ENCODE measurements around the gene TMEM114. TPM values are rescaled to one million over a fixed set of nuclear protein-coding genes. Genes with fewer than 3 reads are reported as not detected.
A peak's percentile ranks its signal among the peaks of the same experiment; 100 is the strongest.
"Not testable (repeated sequence)": the region's sequence is repeated elsewhere in the genome, so short reads cannot be mapped to it uniquely, and the experiment has no call there.

Gene TMEM114
- total RNA-seq, 4 donors from 2014 or later: not detected

GRCh38 chr16:8571061-8571596 lies 19.2 kb downstream of the TMEM114 start:
- H3K9me3 ChIP-seq: no peaks in the 10 kb centered on the region
- no peak for DNase-seq
- WGBS, 2 donors: 16 to 17% methylated on average over 6 of the region's 6 CpGs
- H3K27me3 ChIP-seq: peaks cover 0 to 62% (median 0%) of the 10 kb centered on the region in 4 donors
- no peak for TF ChIP-seq CTCF (IDR thresholded peaks at IDR 0.05)
- no peak for TF ChIP-seq POLR2A (IDR thresholded peaks at IDR 0.05)
- intact Hi-C loops (cut with DNase I): no loop called here
- no peak overlapping the region for H3K4me3 ChIP-seq
- peaks cover 0 to 15% (median 0%) of the 10 kb centered on the region in 3 donors for H3K4me1 ChIP-seq
- no peaks in the 10 kb centered on the region for H3K36me3 ChIP-seq
- no peak overlapping the region for H3K27ac ChIP-seq

DNA sequence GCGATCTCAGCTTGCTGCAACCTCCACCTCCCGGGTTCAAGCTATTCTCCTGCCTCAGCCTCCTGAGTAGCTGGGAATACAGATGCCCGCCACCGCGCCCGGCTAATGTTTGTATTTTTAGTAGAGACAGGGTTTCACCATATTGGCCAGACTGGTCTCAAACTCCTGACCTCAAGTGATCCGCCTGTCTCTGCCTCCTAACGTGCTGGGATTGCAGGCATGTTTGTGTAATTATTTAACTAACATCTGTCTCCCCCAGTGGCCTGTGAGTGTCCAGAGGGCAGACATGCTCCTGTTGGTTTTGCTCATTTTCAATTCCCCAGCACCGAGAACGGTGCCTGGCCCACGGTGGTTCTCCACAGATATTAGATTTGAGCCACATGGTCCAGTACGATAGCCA lies 19.9 kb downstream of the TMEM114 start:
- H3K4me3 ChIP-seq; H3K9me3 ChIP-seq; DNase-seq; intact Hi-C loops (cut with DNase I); H3K27ac ChIP-seq; H3K36me3 ChIP-seq: not testable (repeated sequence)
- 58 to 73% methylated on average over 10 to 12 of the region's 12 CpGs for WGBS, 2 donors
- peaks cover 0 to 57% (median 0%) of the 10 kb centered on the region in 4 donors for H3K27me3 ChIP-seq
- peaks cover 0 to 15% (median 0%) of the 10 kb centered on the region in 3 donors for H3K4me1 ChIP-seq

- Histone ChIP-seq H3K4me3 (no peak overlapping the region), H3K27me3 (peaks cover 0 to 51% (median 0%) of the 10 kb centered on the region in 4 donors), H3K9me3 (no peaks in the 10 kb centered on the region), H3K36me3 (no peaks in the 10 kb centered on the region), H3K4me1 (peaks cover 0 to 15% (median 0%) of the 10 kb centered on the region in 3 donors), H3K27ac (no peak overlapping the region)
- TF ChIP-seq CTCF (IDR thresholded peaks at IDR 0.05): no peak
- no peak for TF ChIP-seq POLR2A (IDR thresholded peaks at IDR 0.05)
- no peak for DNase-seq
- intact Hi-C loops (cut with DNase I): loop anchor here (5.0 kb wide), 2 partner anchors 88 to 313 kb away; partner anchors contain the start of gene LITAFD
- WGBS, 2 donors: 58 to 70% methylated on average over 15 to 30 of the region's 35 CpGs
Measured at GRCh38 chr16:8569650-8570346, 20.5 kb downstream of the TMEM114 start.

DNA sequence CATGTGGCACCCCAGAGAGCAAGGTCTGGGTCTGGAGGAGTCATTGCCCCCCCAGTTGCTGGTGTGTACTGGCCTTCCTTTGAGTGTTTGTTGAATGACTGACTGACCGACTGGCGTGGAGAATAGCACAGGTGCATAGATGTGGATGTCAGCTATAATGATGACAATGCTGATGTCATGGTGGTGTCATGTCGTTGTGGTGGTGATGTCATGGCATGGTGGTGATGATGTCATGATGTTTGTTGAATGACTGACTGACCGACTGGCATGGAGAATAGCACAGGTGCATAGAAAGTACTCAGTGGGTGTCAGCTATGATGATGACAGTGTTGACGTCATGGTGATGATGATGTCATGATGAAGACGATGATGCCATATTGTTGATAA lies 22.1 kb downstream of the TMEM114 start:
- peaks cover 0 to 15% (median 0%) of the 10 kb centered on the region in 3 donors for H3K4me1 ChIP-seq
- H3K9me3 ChIP-seq: no peaks in the 10 kb centered on the region
- no peak overlapping the region for H3K4me3 ChIP-seq
- peaks cover 0 to 42% (median 0%) of the 10 kb centered on the region in 4 donors for H3K27me3 ChIP-seq
- no peak for DNase-seq
- WGBS, 2 donors: 85 to 87% methylated on average over 6 of the region's 6 CpGs
- no peak overlapping the region for H3K27ac ChIP-seq
- no peak for TF ChIP-seq CTCF (IDR thresholded peaks at IDR 0.05)
- no peak for TF ChIP-seq POLR2A (IDR thresholded peaks at IDR 0.05)
- H3K36me3 ChIP-seq: no peaks in the 10 kb centered on the region
- intact Hi-C loops (cut with DNase I): loop anchor here (5.0 kb wide), 2 partner anchors 89 to 314 kb away; partner anchors contain the start of gene LITAFD

DNA sequence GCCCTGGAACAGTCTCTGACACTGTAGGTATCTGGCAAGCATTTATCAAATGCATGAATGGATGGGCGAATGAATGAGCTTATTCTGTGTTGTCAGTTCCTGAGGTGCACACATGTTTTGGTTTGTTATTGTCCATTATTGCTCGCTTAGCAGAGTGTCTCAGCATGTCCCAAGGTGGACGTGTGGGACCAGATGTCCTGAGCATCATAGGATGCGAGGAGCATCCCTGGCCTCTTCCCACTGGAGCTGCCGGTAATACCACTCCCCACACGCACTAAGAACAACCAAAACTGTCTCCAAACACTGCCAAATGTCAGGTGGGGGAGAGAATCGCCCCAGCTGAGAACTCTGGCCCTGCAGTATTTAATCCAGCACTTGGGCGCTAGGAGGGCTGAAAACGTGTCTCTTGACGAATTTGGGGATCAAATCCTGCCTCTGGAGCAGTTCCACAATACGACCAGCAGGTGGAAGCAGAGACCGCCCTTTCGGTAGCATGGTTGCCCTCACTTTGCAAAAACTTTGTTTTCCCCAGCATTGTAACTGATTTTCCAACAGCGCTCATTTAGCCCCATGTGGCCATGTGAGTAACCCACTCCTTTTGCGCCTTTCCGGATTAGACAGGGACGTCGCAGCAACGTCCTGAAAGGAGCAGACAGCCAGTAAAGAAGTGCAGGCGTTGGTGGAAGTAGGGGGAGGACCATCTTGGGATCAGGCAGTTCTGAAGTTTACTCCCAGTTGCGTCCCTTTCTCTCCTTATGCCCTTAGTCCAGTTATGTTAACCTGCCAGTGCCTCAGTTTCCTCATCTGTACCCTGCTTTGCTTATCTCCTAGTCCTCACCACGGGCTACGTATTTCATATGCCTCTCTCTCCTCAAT lies 22.7 kb downstream of the TMEM114 start:
- no peaks in the 10 kb centered on the region for H3K9me3 ChIP-seq
- intact Hi-C loops (cut with DNase I): loop anchor here (5.0 kb wide), 2 partner anchors 90 to 315 kb away; partner anchors contain the start of gene LITAFD
- H3K4me1 ChIP-seq: peaks cover 0 to 15% (median 0%) of the 10 kb centered on the region in 3 donors
- no peak overlapping the region for H3K27ac ChIP-seq
- peaks cover 0 to 41% (median 0%) of the 10 kb centered on the region in 4 donors for H3K27me3 ChIP-seq
- TF ChIP-seq CTCF (IDR thresholded peaks at IDR 0.05) (peak; percentile 95 to 99 (median 98)), POLR2A (IDR thresholded peaks at IDR 0.05) (no peak)
- 13 to 21% methylated on average over 19 to 20 of the region's 23 CpGs for WGBS, 2 donors
- peak; percentile 14 for DNase-seq
- no peaks in the 10 kb centered on the region for H3K36me3 ChIP-seq
- no peak overlapping the region for H3K4me3 ChIP-seq
